GM13977 (cell line): ENCODE measurements around the gene RGN.

ENCODE experiments used
- DNase-seq: peaks from one replicate; pipeline ENCODE4 v3.0.0; 2012; ENCODE audit warnings: low spot score
- in situ Hi-C: fragments of 300-500 bp; cut with MboI; formaldehyde crosslinking; loops from one replicate; pipeline ENCODE4 v1.12.0; 2022; ENCODE audit warnings: low sequenced_read_pairs, low pct_unique_long_range_greater_than_20kb, mixed read lengths, inconsistent platforms; ENCODE audit not compliant: unreplicated experiment
- TF ChIP-seq, protein P1 (sequence below): IDR thresholded peaks from 2 replicates; pipeline ENCODE4 v1.5.1; 2012; ENCODE audit warnings: mild to moderate bottlenecking, control low read depth; ENCODE audit not compliant: insufficient read depth; ENCODE audit errors: extremely low read depth, missing control alignments

RGN gene

DNA sequence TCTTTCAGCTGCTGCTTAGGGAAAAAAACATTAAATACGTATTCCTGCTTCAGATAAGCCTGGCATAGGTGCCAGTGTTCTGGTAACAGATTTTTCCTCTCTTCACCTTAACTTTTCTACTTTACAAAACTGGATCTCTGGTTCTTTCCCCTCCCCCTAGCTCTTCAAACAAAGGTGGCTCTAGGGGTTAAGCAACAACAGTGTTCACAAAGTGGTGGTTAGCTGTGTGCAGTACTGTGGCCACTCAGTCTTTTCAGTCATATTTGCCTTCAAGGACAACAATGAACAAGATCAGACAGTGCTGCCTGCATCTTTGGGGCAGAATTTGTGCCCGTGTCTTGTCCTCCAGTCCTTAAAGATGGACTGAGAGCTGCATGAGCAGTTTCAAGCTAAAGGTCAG, 15.1 kb upstream of the RGN start:
- TF ChIP-seq, protein P1, sequence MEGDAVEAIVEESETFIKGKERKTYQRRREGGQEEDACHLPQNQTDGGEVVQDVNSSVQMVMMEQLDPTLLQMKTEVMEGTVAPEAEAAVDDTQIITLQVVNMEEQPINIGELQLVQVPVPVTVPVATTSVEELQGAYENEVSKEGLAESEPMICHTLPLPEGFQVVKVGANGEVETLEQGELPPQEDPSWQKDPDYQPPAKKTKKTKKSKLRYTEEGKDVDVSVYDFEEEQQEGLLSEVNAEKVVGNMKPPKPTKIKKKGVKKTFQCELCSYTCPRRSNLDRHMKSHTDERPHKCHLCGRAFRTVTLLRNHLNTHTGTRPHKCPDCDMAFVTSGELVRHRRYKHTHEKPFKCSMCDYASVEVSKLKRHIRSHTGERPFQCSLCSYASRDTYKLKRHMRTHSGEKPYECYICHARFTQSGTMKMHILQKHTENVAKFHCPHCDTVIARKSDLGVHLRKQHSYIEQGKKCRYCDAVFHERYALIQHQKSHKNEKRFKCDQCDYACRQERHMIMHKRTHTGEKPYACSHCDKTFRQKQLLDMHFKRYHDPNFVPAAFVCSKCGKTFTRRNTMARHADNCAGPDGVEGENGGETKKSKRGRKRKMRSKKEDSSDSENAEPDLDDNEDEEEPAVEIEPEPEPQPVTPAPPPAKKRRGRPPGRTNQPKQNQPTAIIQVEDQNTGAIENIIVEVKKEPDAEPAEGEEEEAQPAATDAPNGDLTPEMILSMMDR: no peak
- DNase-seq: no peak
- in situ Hi-C loops: no loop called here

DNA sequence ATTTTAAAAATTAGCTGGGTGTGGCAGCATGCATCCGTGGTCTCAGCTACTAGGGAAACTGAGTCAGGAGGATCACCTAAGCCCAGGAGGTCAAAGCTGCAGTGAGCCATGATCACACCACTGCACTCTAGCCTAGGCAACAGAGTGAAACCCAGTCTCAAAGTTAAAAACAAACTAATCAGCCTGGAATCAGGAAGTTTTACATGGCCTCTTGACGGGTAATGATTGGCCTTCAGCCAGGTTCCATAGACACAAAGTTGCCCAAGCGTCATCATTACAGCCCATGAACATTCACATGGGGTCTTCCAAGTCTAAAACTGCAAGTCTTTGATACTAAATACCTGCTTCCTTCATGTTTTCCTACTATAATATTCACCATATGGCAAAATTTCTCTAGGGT, 10.0 kb upstream of the RGN start:
- in situ Hi-C loops: no loop called here
- TF ChIP-seq, protein P1: no peak
- no peak for DNase-seq

GRCh38 chrX:47068720-47069119, 9.5 kb upstream of the RGN start:
- TF ChIP-seq, protein P1: no peak
- no peak for DNase-seq
- in situ Hi-C loops: no loop called here

DNA sequence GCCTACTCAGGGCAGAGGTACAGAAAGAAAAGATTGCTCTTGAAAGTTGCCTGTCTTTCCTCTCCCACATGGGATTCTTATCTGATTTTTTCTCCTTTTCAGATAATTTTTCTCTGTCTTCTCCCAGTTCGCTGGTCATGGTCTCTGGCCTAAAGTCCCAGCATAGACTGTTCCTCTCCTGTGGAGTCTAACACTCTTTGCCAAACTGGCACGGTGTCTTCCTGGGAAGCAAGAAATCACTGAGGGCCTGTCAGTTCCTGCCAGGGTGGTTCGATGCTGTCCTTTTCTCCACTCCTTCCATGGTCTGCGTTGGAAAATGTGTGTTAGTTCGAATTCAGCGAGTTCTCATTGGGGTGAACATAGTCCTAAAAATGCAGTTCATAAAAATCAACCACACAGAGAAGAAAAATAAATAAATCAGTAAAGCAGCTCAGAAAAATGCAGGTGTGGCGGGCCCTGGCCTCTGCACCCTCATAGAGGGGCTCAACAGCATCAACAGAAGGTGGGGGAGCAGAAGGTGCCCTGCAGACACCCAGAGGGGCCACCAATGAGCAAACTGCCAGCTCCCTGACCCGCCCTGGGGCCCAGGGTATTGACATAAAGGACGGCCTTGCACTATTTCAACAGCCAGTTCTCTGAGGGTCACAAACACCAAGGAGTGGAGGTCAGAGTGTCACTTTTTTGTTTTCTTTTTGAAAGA, 2.1 kb downstream of the RGN start:
- in situ Hi-C loops: no loop called here
- TF ChIP-seq, protein P1: no peak
- no peak for DNase-seq

DNA sequence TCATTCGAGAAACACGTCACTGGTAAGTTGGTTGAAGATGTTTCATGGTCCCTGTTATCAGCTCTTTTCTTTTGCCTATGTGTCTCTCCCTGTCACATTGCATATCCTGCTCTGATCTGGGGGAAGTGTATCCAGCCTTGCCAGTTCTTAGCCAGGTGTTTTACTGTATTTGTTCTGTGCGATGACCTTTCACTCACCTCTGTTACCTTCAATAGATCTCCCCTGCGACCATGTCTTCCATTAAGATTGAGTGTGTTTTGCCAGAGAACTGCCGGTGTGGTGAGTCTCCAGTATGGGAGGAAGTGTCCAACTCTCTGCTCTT, 2.6 kb downstream of the RGN start:
- DNase-seq: no peak
- TF ChIP-seq, protein P1: no peak
- in situ Hi-C loops: no loop called here

DNA sequence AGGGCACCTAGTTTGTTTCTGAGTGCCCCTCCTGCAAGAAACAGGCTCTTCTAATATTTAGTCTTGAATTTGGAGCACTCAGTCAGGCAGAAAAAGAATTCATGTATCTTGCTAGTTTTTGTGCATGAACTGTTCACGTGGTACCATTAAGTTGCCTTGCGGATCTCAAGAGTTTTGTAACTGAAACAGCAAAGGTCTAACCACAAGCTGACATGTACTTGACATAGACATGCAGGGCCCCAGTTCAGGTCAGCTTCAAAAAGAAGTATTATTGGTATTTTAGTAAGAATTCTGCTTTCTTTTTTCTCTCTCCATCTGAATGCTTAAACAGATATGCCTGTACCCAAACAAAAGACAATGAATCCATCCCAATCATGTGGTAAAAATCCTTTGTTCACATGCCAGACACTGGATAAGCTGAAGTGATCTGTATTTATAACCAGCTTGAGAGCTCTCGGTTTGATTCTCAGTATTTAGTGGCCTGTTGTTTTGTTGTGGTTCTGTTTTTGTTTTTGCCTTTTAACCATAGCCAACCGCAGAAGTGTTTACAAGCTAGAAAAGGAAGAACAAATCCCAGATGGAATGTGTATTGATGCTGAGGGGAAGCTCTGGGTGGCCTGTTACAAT, 13.0 kb downstream of the RGN start:
- TF ChIP-seq, protein P1: no peak
- in situ Hi-C loops: no loop called here
- DNase-seq: peak; percentile 41

DNA sequence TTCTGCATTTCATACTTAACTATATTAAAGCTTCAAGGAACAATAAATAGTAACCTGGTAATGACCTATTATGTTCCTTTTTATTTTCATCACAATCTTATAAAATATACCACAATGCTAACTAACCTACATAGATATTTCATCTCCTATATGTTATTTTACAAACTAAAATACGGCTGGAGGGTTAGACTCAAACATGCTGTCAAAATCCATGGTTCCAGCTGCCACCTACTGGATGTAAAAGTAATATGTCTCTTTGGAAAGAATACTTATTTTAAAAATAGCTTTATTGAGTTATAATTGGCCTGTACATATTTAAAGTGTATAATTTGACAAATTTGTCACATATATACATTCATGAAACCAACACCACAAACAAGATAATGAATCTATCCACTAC, 15.0 kb downstream of the RGN start:
- in situ Hi-C loops: no loop called here
- peak; percentile 34 for DNase-seq

More for the DNA sequence above, 15.0 kb downstream of the RGN start:
- TF ChIP-seq, protein P1: peak; percentile 35
